Activated CD4-positive, alpha-beta T cell treated with anti-CD3 and anti-CD28 coated beads for 36 hours (primary cell): ENCODE measurements around the gene PRRC2A. TPM values are rescaled to one million over a fixed set of nuclear protein-coding genes. Genes with fewer than 3 reads are reported as not detected.
"Not testable (repeated sequence)": the region's sequence is repeated elsewhere in the genome, so short reads cannot be mapped to it uniquely, and the experiment has no call there.

Experiments used
- ATAC-seq: fragments of 200-7000 bp; cut with Tn5 transposase; one replicate; pipeline ENCODE4 v1.10.0; 2021; ENCODE audit warnings: mild to moderate bottlenecking, moderate library complexity
- CTCF ChIA-PET: fragments of 350-600 bp; sonication (Branson Sonifier 250); formaldehyde crosslinking; loops from one replicate; lab custom pipeline; 2021; ENCODE audit warnings: antibody characterized with exemption; lab: Charles Lee
- POLR2A ChIA-PET: fragments of 350-600 bp; sonication (Branson Sonifier 250); formaldehyde crosslinking; loops from one replicate; lab custom pipeline; 2021; ENCODE audit warnings: antibody characterized with exemption, inconsistent platforms; lab: Charles Lee
- DNase-seq: peaks from one replicate; pipeline ENCODE4 v3.0.0-alpha.2; 2020
- H3K27ac Mint-ChIP-seq: one replicate; pipeline ENCODE4 v1.8.0; 2021; ENCODE audit warnings: mixed read lengths
- H3K27me3 Mint-ChIP-seq: one replicate; pipeline ENCODE4 v1.8.0; 2021; ENCODE audit warnings: mixed read lengths
- H3K36me3 Mint-ChIP-seq: one replicate; pipeline ENCODE4 v1.8.0; 2021; ENCODE audit warnings: low read depth, mixed read lengths
- H3K4me1 Mint-ChIP-seq: one replicate; pipeline ENCODE4 v1.8.0; 2021; ENCODE audit warnings: mixed read lengths
- H3K4me3 Mint-ChIP-seq: one replicate; pipeline ENCODE4 v1.8.0; 2021; ENCODE audit warnings: mild to moderate bottlenecking, moderate library complexity, mixed read lengths
- H3K9me3 Mint-ChIP-seq: one replicate; pipeline ENCODE4 v1.8.0; 2021; ENCODE audit warnings: low read depth, mixed read lengths
- intact Hi-C, 2 experiments: fragments of 100-400 bp; cut with DNase I in 1 of 2; cut with micrococcal nuclease in 1 of 2; formaldehyde crosslinking; loops; one replicate each; pipeline versions ENCODE4 v1.14.2 to v1.15.1; 2022 to 2024; cut with DNase I, micrococcal nuclease
- total RNA-seq, 2 experiments: library from RNA; stranded (reverse); gene quantifications; one replicate each; pipeline ENCODE4 v1.2.3, GENCODE V29; 2021

PRRC2A gene
- total RNA-seq, 2 experiments from 2014 or later, result 255 to 280 TPM

DNA sequence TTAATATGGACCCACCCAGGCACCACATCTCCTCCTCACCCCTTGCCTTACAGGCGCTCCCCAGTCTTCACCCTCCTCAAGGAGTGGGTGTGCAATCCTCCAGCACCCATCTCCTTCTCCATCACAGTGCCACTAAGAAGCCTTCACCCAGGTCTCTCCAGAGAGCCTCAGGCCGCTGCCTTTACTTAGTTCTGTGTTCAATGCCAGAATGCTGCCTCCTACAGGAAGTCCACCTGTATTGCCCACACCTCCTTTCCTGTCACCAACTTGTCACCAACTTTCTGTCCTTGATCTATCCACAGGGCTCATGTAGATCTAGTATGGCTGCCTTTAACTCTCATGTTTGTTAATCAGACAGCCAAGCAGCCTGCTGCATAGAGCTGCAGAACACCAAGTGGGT lies 35.0 kb upstream of the PRRC2A start:
- DNase-seq (peak; percentile 74), ATAC-seq (peak; percentile 52)
- peaks cover 7% of the 10 kb centered on the region for H3K36me3 Mint-ChIP-seq
- H3K9me3 Mint-ChIP-seq, result no peaks in the 10 kb centered on the region
- peak overlapping the region; percentile 83 for H3K27ac Mint-ChIP-seq
- ChIA-PET POLR2A (interaction anchor here (1.8 to 2.5 kb wide), 2 partner anchors 9 to 10 kb away, joined by 6 to 12 read pairs; partner anchors contain the start of gene TNF), CTCF (interaction anchor here (0.7 to 28.5 kb wide), 10 partner anchors 5 to 410 kb away, joined by 3 to 873 read pairs (median 5); partner anchors contain the start of genes ATP6V1G2, LST1, LTA and LTB)
- H3K4me1 Mint-ChIP-seq, result peaks cover 62% of the 10 kb centered on the region
- intact Hi-C loops, result no loop called here
- H3K4me3 Mint-ChIP-seq, result peak overlapping the region; percentile 11
- H3K27me3 Mint-ChIP-seq, result no peaks in the 10 kb centered on the region

GRCh38 chr6:31586008-31586407 lies 34.5 kb upstream of the PRRC2A start, which contains the start of gene LST1:
LST1 (plus strand) TSS chr6:31586277; CDS start chr6:31587300, 1,023 bp downstream.
- DNase-seq (no peak), ATAC-seq (peak; percentile 12)
- peaks cover 61% of the 10 kb centered on the region for H3K4me1 Mint-ChIP-seq
- ChIA-PET CTCF (interaction anchor here (0.6 to 28.5 kb wide), 10 partner anchors 4 to 410 kb away, joined by 3 to 873 read pairs (median 5); partner anchors contain the start of genes ATP6V1G2, LST1, LTA and LTB), POLR2A (interaction anchor here (0.8 to 2.5 kb wide), 5 partner anchors 9 to 66 kb away, joined by 3 to 12 read pairs (median 3); partner anchors contain the start of genes DDX39B and TNF)
- H3K36me3 Mint-ChIP-seq, result peaks cover 4% of the 10 kb centered on the region
- H3K9me3 Mint-ChIP-seq, result no peaks in the 10 kb centered on the region
- peak within 1 kb of the TSS; percentile 83 for H3K27ac Mint-ChIP-seq
- no peaks in the 10 kb centered on the region for H3K27me3 Mint-ChIP-seq
- peak within 1 kb of the TSS; percentile 55 for H3K4me3 Mint-ChIP-seq
- intact Hi-C loops, result no loop called here

- intact Hi-C loops, result no loop called here
- no peak for ATAC-seq
- no peaks in the 10 kb centered on the region for H3K27me3 Mint-ChIP-seq
- peak; percentile 32 for DNase-seq
- H3K4me3 Mint-ChIP-seq, result peak overlapping the region; percentile 55
- H3K4me1 Mint-ChIP-seq, result peaks cover 60% of the 10 kb centered on the region
- peak overlapping the region; percentile 83 for H3K27ac Mint-ChIP-seq
- H3K36me3 Mint-ChIP-seq, result no peaks in the 10 kb centered on the region
- ChIA-PET CTCF (interaction anchor here (1.0 to 28.5 kb wide), 7 partner anchors 3 to 186 kb away, joined by 3 to 873 read pairs (median 5); partner anchors contain the start of genes ATP6V1G2, LST1, LTA and LTB), POLR2A (interaction anchor here (0.6 to 2.5 kb wide), 7 partner anchors 10 to 211 kb away, joined by 3 to 12 read pairs (median 3); partner anchors contain the start of genes DDX39B and TNF)
- no peaks in the 10 kb centered on the region for H3K9me3 Mint-ChIP-seq
Observed at GRCh38 chr6:31586599-31587281, 33.8 kb upstream of the PRRC2A start.

- peak overlapping the region; percentile 96 for H3K27ac Mint-ChIP-seq
- intact Hi-C loops, result no loop called here
- H3K4me3 Mint-ChIP-seq, result peak overlapping the region; percentile 68
- peaks cover 61% of the 10 kb centered on the region for H3K4me1 Mint-ChIP-seq
- POLR2A ChIA-PET, result interaction anchor here (0.6 to 1.9 kb wide), 5 partner anchors 11 to 59 kb away, joined by 3 to 7 read pairs (median 4); partner anchors contain the start of genes DDX39B and TNF
- CTCF ChIA-PET, result interaction anchor here (0.6 to 28.5 kb wide), 7 partner anchors 2 to 291 kb away, joined by 3 to 873 read pairs (median 4); partner anchors contain the start of genes ATP6V1G2, LST1, LTA and LTB
- peak; percentile 28 for ATAC-seq
- DNase-seq, result no peak
- H3K27me3 Mint-ChIP-seq, result no peaks in the 10 kb centered on the region
- H3K36me3 Mint-ChIP-seq, result no peaks in the 10 kb centered on the region
- H3K9me3 Mint-ChIP-seq, result no peaks in the 10 kb centered on the region
Observed at GRCh38 chr6:31587791-31588777, 32.4 kb upstream of the PRRC2A start.

DNA sequence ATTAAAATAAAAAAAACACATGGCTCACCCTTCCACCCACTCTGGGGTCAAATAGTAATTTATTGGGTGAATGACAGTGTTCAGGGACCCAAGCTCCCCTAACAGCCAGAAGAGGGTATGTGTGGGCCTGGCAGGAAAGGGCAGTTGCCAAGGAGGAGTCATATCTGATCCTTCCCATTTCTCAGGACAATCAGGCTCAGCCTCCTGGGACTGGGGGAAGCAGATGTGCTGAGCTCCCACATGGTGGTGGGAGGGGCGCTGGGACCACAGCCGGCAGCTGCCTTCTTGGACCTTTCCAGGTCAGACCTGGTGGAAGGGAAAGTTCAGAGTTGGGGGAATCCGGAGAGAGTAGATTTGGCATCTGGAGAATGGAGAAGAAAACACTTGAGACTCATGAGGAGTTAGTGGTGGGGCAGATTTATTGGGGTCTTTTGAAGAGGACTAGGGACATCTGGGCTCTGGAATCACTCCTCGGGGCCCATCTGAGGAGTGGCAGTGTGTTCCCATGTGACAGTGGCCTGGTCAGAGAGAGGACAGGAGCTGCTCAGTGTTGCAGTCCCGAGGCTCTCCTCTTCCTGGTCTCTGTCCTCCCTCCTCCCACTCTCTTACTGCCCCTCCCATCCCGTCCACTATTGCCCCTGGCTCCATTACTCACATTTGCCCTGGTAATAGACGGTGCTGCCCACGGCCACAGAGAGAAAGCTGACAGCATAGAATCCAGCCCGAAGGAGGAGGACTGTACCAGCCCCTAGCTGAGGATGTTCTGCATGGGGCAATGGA lies 31.5 kb upstream of the PRRC2A start:
- Mint-ChIP-seq H3K9me3 (no peaks in the 10 kb centered on the region), H3K27me3 (no peaks in the 10 kb centered on the region), H3K4me1 (peaks cover 62% of the 10 kb centered on the region), H3K27ac (peak overlapping the region; percentile 15), H3K4me3 (no peak overlapping the region), H3K36me3 (no peaks in the 10 kb centered on the region)
- ChIA-PET POLR2A (interaction anchor here (0.6 to 1.9 kb wide), 3 partner anchors 14 to 47 kb away, joined by 3 to 7 read pairs (median 3); partner anchors contain the start of genes DDX39B and TNF), CTCF (interaction anchor here (0.8 to 28.5 kb wide), 5 partner anchors 1 to 45 kb away, joined by 3 to 873 read pairs (median 278); partner anchors contain the start of genes ATP6V1G2, LST1, LTA and LTB)
- intact Hi-C loops, result no loop called here
- DNase-seq, result no peak
- no peak for ATAC-seq

- H3K4me3 Mint-ChIP-seq, H3K36me3 Mint-ChIP-seq, H3K27ac Mint-ChIP-seq, POLR2A ChIA-PET, ATAC-seq, DNase-seq, intact Hi-C loops, H3K27me3 Mint-ChIP-seq, H3K9me3 Mint-ChIP-seq: not testable (repeated sequence)
- CTCF ChIA-PET, result interaction anchor here (21.6 to 28.5 kb wide), 3 partner anchors 0 to 44 kb away, joined by 658 to 873 read pairs (median 873); partner anchors contain the start of genes ATP6V1G2, DDX39B, LST1 and LTA
- H3K4me1 Mint-ChIP-seq, result peaks cover 56% of the 10 kb centered on the region
Observed at GRCh38 chr6:31590691-31591090, 29.8 kb upstream of the PRRC2A start.

- peaks cover 53% of the 10 kb centered on the region for H3K4me1 Mint-ChIP-seq
- ATAC-seq, result no peak
- H3K4me3 Mint-ChIP-seq, result peak overlapping the region; percentile 3
- intact Hi-C loops, result no loop called here
- peak overlapping the region; percentile 81 for H3K27ac Mint-ChIP-seq
- CTCF ChIA-PET, result interaction anchor here (0.7 to 27.6 kb wide), 4 partner anchors 16 to 96 kb away, joined by 3 to 873 read pairs (median 380); partner anchors contain the start of genes ATP6V1G2, DDX39B, LST1 and LTA
- no peak for DNase-seq
- no peaks in the 10 kb centered on the region for H3K27me3 Mint-ChIP-seq
- no peaks in the 10 kb centered on the region for H3K9me3 Mint-ChIP-seq
- POLR2A ChIA-PET, result interaction anchor here (0.7 to 2.0 kb wide), 5 partner anchors 17 to 51 kb away, joined by 3 to 8 read pairs (median 4); partner anchors contain the start of genes DDX39B, NFKBIL1 and TNF
- H3K36me3 Mint-ChIP-seq, result no peaks in the 10 kb centered on the region
Observed at GRCh38 chr6:31592396-31592771, 28.1 kb upstream of the PRRC2A start.

DNA sequence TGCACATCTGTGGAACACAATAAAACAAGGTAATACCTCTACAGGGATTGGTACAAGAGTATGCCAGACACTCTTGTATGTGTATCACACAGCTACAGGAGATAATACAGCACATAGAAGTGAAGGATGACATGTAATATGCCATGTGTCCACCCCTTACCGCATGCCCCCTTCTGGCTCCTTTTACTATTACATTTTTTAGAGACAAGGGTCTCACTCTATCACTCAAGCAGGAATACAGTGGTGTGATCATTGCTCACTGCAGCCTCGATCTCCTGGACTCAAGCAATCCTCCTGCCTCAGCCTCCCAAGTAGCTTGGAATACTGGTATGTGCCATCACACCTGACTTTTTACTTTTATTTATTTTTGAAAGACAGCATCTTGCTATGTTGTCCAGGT lies 23.5 kb upstream of the PRRC2A start:
- Mint-ChIP-seq H3K27ac (no peak overlapping the region), H3K9me3 (no peaks in the 10 kb centered on the region), H3K27me3 (no peaks in the 10 kb centered on the region), H3K4me3 (no peak overlapping the region), H3K36me3 (no peaks in the 10 kb centered on the region), H3K4me1 (peaks cover 46% of the 10 kb centered on the region)
- ChIA-PET CTCF (interaction anchor here (0.6 to 27.6 kb wide), 14 partner anchors 10 to 906 kb away, joined by 3 to 873 read pairs (median 6); partner anchors contain the start of genes ATP6V1G2, DDX39B, LST1 and LTA), POLR2A (interaction anchor here (0.9 to 3.8 kb wide), 6 partner anchors 14 to 54 kb away, joined by 3 to 23 read pairs (median 5); partner anchors contain the start of genes LTB, NFKBIL1 and TNF)
- DNase-seq, result peak; percentile 61
- ATAC-seq, result peak; percentile 78
- intact Hi-C loops, result no loop called here

DNA sequence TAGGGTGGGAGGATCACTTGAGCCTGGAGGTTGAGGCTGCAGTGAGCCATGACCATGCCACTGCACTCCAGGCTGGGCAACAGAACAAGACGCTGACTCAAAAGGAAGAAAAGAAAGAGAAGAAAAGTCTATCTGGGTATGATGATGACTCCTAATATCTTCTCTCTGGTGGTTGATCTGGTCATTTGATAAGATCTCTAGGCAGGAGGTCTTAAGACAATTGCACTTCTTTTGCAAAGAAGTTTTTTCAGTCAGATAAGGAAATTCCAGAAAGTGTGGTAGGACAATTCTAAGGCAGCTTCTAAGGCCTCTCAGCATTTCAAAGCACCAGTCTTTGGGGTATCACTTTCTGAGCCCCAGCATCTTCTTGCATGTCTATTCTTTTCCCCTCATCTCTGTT lies 13.2 kb upstream of the PRRC2A start:
- Mint-ChIP-seq H3K4me3 (no peak overlapping the region), H3K4me1 (no peaks in the 10 kb centered on the region), H3K27ac (no peak overlapping the region), H3K27me3 (no peaks in the 10 kb centered on the region), H3K9me3 (no peaks in the 10 kb centered on the region), H3K36me3 (no peaks in the 10 kb centered on the region)
- CTCF ChIA-PET, result interaction anchor here (1.1 to 21.6 kb wide), 3 partner anchors 9 to 60 kb away, joined by 5 to 658 read pairs (median 8); partner anchors contain the start of genes ATP6V1G2, DDX39B and NFKBIL1
- intact Hi-C loops, result no loop called here
- POLR2A ChIA-PET, result no interaction called here
- ATAC-seq (no peak), DNase-seq (no peak)
